ENCODE results near the gene NUP210L. TPM values are rescaled to one million over a fixed set of nuclear protein-coding genes. Genes with fewer than 3 reads are reported as not detected.

Gene NUP210L
- total and polyA plus RNA-seq, 2 of the 13 experiments (the other 11 are each of a cell fraction or from before 2014, with no cell fraction given) = not detected

GRCh38 chr1:153946622-153947241, 208.1 kb downstream of the NUP210L start, which contains the start of gene DENND4B (continued):
- TF ChIP-seq MAZ (IDR thresholded peaks at IDR 0.05; ENCODE audit: borderline replicate concordance, low read depth, low read length) (peak; percentile 73; the same call in 1 of the 2 replicates), MAZ (CRISPR knock-in tag; IDR thresholded peaks at IDR 0.05; ENCODE audit: low read depth) (peak; percentile 65; the same call in 1 of the 2 replicates), ZNF891 (CRISPR knock-in tag; IDR thresholded peaks at IDR 0.05) (peak; percentile 96), ZNF143 (CRISPR knock-in tag; IDR thresholded peaks at IDR 0.05) (peak; percentile 31; the same call in 1 of the 2 replicates), ZNF383 (CRISPR knock-in tag; IDR thresholded peaks at IDR 0.05; ENCODE audit: borderline replicate concordance) (no peak), TFAP4 (IDR thresholded peaks at IDR 0.05; ENCODE audit: borderline replicate concordance, low read depth) (peak; percentile 54; the same call in 1 of the 2 replicates), PHF21A (CRISPR knock-in tag; IDR thresholded peaks at IDR 0.05) (no peak), KLF16 (CRISPR knock-in tag; IDR thresholded peaks at IDR 0.05) (peak in 1 of 2 experiments; percentile 67; a peak in 1 of 4 replicates), E2F1 (CRISPR knock-in tag; IDR thresholded peaks at IDR 0.05) (no peak), KMT2A (CRISPR knock-in tag; IDR thresholded peaks at IDR 0.05) (peak; percentile 22; the same call in 1 of the 2 replicates), ZBTB4 (CRISPR knock-in tag; IDR thresholded peaks at IDR 0.05; ENCODE audit: borderline replicate concordance) (peak; percentile 36; the same call in 1 of the 2 replicates), HMGXB4 (CRISPR knock-in tag; IDR thresholded peaks at IDR 0.05; ENCODE audit: borderline replicate concordance in 1 of 2, low read depth in 1 of 2) (peak; percentile 88 to 92; a peak in 3 of 4 replicates), ZNF30 (CRISPR knock-in tag; IDR thresholded peaks at IDR 0.05) (no peak), YY1 (IDR thresholded peaks at IDR 0.05; ENCODE audit: insufficient read depth, insufficient replicate concordance, low read depth, low read length) (peak; percentile 70), CENPX (CRISPR knock-in tag; IDR thresholded peaks at IDR 0.05) (no peak), POLR2G (IDR thresholded peaks at IDR 0.05; ENCODE audit: low read depth, low read length) (no peak), RXRB (CRISPR knock-in tag; IDR thresholded peaks at IDR 0.05; ENCODE audit: borderline replicate concordance) (peak; percentile 98), BHLHE40 (IDR thresholded peaks at IDR 0.05; ENCODE audit: low read length) (peak; percentile 79), ZNF160 (CRISPR knock-in tag; IDR thresholded peaks at IDR 0.05) (peak; percentile 32; the same call in 1 of the 2 replicates), SPEN (CRISPR knock-in tag; IDR thresholded peaks at IDR 0.05; ENCODE audit: low read depth) (peak; percentile 65), IKZF5 (CRISPR knock-in tag; IDR thresholded peaks at IDR 0.05) (peak; percentile 69; the same call in 1 of the 2 replicates)

Data from HepG2 (cell line).